HG03457 (cell line): ENCODE measurements around the gene KIAA1958.
"Not testable (repeated sequence)": the region's sequence is repeated elsewhere in the genome, so short reads cannot be mapped to it uniquely, and the experiment has no call there.

Experiments used
- ATAC-seq: cut with Tn5 transposase; IDR thresholded peaks from one replicate; pipeline ENCODE4 v1.9.1; 2021; ENCODE audit warnings: moderate number of reproducible peaks; ENCODE audit not compliant: unreplicated experiment

The KIAA1958 gene

GRCh38 chr9:112647596-112647995 lies 161.0 kb downstream of the KIAA1958 start:
- no peak for ATAC-seq

- ATAC-seq = no peak
These were observed 162.0 kb downstream of the KIAA1958 start for GRCh38 chr9:112648624-112649023.

- ATAC-seq = no peak
These were observed 167.7 kb downstream of the KIAA1958 start for GRCh38 chr9:112654282-112654681.

- ATAC-seq = no peak
These were observed 169.0 kb downstream of the KIAA1958 start for GRCh38 chr9:112655668-112656067.

- ATAC-seq = no peak
These were observed 173.3 kb downstream of the KIAA1958 start for GRCh38 chr9:112659906-112660305.

GRCh38 chr9:112663681-112664080 lies 177.1 kb downstream of the KIAA1958 start:
- no peak for ATAC-seq

GRCh38 chr9:112664531-112664930 lies 177.9 kb downstream of the KIAA1958 start:
- no peak for ATAC-seq

- ATAC-seq = no peak
These were observed 178.7 kb downstream of the KIAA1958 start for GRCh38 chr9:112665347-112665746.

- no peak for ATAC-seq
These were observed 182.7 kb downstream of the KIAA1958 start for GRCh38 chr9:112669326-112669725.

GRCh38 chr9:112670991-112671625 lies 184.5 kb downstream of the KIAA1958 start:
- no peak for ATAC-seq

GRCh38 chr9:112673221-112673620 lies 186.6 kb downstream of the KIAA1958 start:
- not testable (repeated sequence) for ATAC-seq

GRCh38 chr9:112677040-112677439 lies 190.4 kb downstream of the KIAA1958 start:
- ATAC-seq = no peak

- no peak for ATAC-seq
These were observed 194.2 kb downstream of the KIAA1958 start for GRCh38 chr9:112680731-112681402.

GRCh38 chr9:112689161-112689740 lies 202.6 kb downstream of the KIAA1958 start:
- ATAC-seq = no peak

GRCh38 chr9:112694706-112695555 lies 208.3 kb downstream of the KIAA1958 start:
- ATAC-seq = no peak

GRCh38 chr9:112696461-112696860 lies 209.8 kb downstream of the KIAA1958 start:
- ATAC-seq = no peak

GRCh38 chr9:112699230-112699629 lies 212.6 kb downstream of the KIAA1958 start:
- ATAC-seq = peak; percentile 67

- no peak for ATAC-seq
These were observed 213.5 kb downstream of the KIAA1958 start for GRCh38 chr9:112700085-112700484.

GRCh38 chr9:112703304-112703703 lies 216.7 kb downstream of the KIAA1958 start:
- ATAC-seq = no peak

GRCh38 chr9:112705768-112706427 lies 219.3 kb downstream of the KIAA1958 start:
- ATAC-seq = no peak
